Germinal center (tissue), 1 donor: ENCODE data around the gene SLC22A25.
"Not testable (repeated sequence)": the region's sequence is repeated elsewhere in the genome, so short reads cannot be mapped to it uniquely, and the experiment has no call there.

ENCODE experiments used
- DNase-seq: peaks from one replicate; pipeline ENCODE4 v3.0.0; 2012; ENCODE audit warnings: mixed read lengths, low spot score

SLC22A25 gene

GRCh38 chr11:63243533-63243932 lies at the start of gene SLC22A25:
Gene SLC22A25 (minus strand): TSS chr11:63243599. CDS start chr11:63229652, 13,947 bp downstream.
- DNase-seq, result no peak

DNA sequence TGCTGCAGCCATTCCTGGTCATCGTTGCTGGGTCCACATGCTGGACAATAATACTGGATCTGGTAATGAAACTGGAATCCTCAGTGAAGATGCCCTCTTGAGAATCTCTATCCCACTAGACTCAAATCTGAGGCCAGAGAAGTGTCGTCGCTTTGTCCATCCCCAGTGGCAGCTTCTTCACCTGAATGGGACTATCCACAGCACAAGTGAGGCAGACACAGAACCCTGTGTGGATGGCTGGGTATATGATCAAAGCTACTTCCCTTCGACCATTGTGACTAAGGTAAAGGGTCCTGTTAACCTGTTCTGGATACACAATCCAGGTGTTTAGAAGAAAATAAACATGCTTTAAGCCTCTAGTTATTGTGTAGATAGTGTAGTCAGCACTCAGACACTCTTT lies 46.9 kb upstream of the SLC22A25 start:
- no peak for DNase-seq

DNA sequence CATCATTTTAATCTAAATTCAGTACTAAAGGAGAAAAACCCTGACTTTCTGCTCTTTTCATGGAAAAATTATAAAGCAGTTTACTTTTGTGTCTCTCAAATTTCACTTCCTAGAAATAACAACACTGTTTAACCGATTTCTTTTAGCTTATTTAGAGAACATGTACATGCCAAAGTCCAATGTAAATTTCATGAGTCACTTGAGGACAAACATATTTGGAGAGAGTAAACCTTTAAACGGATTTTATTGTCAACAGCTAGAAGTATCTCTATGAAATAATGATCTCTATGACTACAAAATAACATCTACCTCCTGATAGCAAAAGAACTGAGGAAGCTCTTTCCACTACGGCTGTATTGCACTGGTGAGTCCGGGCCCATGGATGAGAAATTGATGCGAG lies 46.3 kb upstream of the SLC22A25 start:
- DNase-seq, result no peak

DNA sequence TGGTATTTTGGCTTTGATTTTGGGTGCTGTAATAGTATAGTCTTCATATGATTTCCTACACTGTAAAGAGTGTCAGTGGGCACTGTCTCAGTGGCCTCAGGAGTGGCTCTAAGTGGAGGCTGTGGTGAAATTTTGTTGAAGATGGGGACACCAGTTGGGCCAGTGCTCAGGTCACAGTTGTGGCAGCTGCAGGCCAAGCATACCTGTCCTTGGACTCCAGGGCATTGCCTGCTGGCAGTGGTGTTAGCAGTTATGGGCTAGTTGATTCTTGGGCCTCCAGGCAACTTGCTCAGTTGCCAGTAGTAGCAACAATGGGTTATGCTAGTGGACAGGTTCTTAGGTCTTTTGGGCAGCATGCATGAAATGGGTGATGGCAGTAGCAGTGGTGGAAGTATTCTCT lies 39.2 kb upstream of the SLC22A25 start:
- no peak for DNase-seq

DNA sequence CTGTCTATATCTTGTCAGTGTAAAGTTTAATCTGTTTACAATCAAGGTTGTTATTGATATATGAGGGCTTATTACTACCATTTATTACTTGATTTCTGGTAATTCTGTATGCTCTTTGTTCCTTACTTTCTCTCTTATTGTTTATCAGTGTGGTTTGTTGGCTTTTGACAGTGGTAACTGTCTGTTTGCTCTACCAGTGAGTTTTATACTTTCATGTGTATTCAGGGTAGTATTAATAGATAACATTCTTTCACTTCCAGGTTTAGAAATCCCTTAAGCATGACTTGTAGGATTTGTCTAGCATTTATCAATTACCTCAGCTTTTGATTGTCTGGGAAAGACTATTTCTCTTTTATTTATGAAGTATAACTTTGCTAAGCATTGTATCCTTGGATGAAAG lies 37.5 kb upstream of the SLC22A25 start:
- DNase-seq, result no peak

GRCh38 chr11:63277345-63277943 lies 34.0 kb upstream of the SLC22A25 start:
- DNase-seq, result no peak

DNA sequence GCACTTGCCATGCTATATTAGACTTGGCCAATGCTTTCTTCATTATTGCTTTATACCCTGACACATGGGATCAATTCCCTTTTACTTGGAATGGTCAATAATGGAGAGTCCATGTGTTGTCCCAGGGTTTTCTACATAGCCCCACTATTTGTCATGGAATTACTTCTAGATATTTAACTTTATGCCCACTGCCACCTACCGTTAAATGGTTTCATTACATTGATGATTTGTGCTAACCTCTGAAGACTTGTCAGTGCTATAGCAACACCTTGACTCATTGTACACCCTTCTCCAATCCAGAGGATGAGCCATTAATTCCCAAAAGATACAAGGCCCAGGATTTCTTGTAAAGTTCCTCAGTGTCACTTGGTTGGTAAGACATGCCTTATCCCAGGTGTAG lies 31.4 kb upstream of the SLC22A25 start:
- no peak for DNase-seq

- DNase-seq, result no peak
These were observed 30.3 kb upstream of the SLC22A25 start for GRCh38 chr11:63273685-63274084.

- no peak for DNase-seq
These were observed 19.1 kb upstream of the SLC22A25 start for GRCh38 chr11:63262547-63262946.

DNA sequence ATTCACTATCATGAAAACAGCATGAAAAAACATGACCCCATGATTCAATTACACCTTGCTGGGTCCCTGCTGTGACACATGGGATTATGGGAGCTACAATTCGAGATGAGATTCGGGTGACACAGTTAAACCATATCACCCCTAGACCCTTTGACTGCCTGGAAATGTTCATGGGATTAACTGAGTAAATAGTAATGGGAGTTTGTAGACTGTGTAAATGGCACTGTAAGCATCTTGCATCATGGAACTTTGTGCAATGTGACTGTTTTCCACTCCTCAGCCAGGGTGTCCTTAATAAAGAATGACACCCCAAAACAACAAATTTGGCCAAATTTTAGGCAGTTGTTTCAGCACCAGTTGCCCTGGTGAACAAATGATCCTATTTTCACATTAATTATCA lies 7.9 kb upstream of the SLC22A25 start:
- DNase-seq, result no peak

DNA sequence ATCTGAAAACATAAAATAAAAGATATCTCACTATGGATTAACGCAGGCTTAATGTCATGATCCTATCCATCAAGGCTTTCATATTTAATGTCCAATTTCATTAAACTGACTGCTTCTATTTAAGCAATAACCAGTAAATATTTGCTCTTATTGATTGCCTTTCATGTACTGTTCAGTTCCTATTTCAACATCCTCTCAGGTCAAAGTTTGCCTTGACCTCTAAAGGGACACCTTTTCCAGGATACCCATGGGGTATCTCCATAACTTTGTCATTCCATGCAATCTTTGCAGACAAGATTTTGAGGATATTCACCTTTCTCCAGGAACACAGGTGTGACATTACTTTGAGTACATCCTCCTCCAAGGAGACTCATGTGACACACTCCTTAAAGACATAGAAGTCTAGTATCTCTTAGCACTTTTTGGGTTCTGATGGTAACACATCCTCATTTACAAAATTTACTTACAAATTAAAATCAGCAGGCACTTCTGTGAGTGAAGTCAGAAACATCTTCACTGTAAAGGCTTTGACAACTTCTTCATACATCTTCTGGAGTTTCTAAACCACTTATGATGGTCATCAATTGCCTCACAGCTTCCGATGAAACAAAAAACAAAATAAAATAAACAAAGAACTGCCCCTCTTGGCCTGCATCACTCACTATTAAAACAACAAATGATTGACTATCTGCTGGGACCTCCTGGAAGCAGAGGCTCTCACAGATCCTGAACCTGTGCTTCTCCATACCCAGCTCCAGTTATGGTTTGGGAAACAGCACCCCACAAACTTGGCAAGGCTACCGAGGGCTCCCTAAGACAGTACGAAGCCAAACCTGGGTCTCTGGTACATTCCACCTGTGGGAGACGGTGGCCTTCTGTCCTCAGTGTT lies 7.0 kb upstream of the SLC22A25 start:
- no peak for DNase-seq

- no peak for DNase-seq
These were observed 5.6 kb upstream of the SLC22A25 start for GRCh38 chr11:63248966-63249365.

DNA sequence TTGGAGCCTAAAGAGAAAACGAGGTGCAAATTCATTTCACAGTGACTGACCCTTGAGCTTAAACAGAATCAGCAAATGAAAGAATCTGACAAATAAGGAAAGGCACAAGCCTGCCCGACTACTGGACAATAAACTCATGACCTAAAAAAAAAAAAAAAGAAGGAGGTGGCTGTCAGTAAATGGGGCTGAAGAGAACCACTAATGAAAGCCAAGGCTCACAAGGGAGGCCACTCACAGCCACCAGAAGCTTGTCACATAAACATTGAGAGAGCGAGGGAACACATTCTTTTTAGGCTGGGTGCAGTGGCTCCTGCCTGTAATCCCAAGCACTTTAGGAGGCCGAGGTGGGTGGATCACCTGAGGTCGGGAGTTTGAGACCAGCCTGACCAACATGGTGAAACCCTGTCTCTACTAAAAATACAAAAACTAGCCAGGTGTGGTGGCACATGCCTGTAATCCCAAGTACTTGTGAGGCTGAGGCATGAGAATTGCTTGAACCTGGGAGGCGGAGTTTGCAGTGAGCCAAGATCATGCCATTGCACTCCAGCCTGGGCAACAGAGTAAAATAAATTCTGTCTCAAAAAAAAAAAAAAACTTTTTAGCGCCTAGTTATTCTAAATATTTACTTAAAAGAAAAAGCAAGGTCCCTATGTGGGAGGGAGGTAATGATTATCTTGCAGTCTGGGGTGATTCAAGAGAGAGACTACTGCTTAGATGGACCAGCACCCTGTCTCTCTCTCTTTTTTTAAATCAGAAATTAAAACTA lies 4.0 kb upstream of the SLC22A25 start:
- DNase-seq, result not testable (repeated sequence)

DNA sequence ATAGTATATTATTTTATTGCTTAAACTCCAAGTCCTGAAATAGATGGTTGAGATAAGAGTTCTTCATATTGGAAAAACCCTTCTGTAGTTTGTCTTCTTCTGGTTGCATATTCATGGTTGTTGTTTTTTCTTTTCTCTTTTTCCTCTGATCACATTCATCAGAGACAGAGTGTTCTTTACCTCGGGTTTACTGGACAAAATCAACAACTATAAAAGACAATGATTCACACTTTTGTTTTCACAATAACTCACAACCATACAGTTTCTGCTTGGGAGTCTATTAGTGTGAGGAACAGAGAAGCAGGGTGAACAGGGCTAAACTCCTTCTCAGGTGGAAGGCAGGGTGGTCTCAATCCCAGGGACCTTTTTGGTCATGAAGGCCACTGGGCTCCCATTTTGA lies 2.6 kb upstream of the SLC22A25 start:
- DNase-seq, result no peak

DNA sequence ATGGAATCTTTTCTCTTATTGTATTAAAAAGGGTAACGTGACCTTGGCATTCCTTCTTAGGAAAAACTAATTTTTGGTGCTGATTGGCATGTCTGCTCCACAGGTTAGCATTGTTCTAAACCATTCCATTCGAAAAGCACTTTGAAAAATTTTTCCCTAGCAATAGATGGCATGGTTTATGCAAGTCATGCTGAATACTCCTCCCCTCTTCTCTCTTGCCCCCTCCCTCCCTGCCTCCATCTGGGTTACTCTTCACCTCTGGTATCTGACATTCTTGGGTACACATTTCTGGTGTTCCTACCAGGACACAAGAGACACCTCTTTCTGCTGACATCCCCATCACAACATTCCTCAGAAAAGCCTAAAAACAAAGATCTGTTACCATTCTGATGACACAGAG lies 1.5 kb upstream of the SLC22A25 start:
- DNase-seq, result no peak

GRCh38 chr11:63242089-63242781 lies 1.2 kb downstream of the SLC22A25 start:
- no peak for DNase-seq

- no peak for DNase-seq
These were observed 2.5 kb downstream of the SLC22A25 start for GRCh38 chr11:63240791-63241379.

DNA sequence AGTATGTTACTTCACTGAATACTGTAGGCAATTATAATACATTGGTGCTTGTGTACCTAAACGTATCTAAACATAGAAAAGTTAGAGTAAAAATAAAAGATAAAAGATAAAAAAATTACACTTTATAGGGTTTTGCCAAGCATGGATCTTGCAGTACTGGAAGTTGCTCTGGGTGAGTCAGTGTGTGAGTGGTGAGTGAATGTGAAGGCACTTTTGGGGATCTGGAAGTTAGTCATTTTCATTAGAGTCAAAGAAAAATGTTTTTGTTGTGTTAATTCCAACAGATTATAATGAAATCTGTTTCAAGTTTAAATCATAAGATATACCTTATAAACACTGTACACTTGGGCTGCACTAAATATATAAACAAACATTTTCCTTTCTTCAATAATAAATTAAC lies 3.3 kb downstream of the SLC22A25 start:
- no peak for DNase-seq

DNA sequence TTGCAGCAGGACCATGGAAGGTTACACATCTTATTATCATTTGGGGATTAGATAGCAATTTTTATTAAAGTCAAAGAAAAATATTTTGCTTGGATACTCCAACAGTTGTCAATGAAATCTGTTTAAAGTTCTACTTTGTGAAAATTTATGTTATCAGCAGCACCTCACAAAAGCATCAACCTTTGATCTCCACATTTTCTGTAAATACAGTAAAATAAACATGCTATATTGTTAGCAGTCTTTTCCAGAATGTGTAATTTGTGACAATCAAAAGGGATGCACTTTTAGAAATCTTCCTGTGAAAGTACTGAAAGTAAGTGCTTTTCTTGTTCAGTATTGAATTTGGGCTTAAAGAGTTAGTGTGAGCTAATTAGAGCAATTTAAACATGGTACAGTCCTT lies 4.1 kb downstream of the SLC22A25 start:
- DNase-seq, result no peak

GRCh38 chr11:63237413-63237812 lies 6.0 kb downstream of the SLC22A25 start:
- DNase-seq, result no peak

GRCh38 chr11:63235471-63236461 lies 7.6 kb downstream of the SLC22A25 start:
- not testable (repeated sequence) for DNase-seq
